ENCODE results near the gene BIN1. TPM values are rescaled to one million over a fixed set of nuclear protein-coding genes. Genes with fewer than 3 reads are reported as not detected.

The BIN1 gene
- total RNA-seq, 4 donors from 2014 or later: 95.7 to 146 (median 98.8) TPM

DNA sequence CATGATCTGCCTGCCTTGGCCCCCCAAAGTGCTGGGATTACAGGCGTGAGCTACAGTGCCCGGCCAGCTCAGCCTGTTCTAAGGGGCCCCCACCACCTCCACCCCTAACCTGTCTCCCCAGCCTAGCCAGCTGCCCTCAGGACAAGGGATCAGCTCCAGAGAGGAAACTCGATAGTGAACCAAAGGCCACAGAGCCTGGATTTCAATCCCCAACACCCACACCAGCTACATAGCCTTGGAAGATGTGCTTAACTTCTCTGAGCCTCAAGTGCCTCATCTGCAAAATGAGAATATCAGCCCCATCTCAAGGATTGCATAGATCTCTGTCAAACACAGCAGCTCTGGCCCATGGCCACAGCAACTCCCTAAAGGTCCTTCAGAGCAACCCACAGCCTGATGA is 32.0 kb downstream of the BIN1 start:
- H3K9me3 ChIP-seq: no peaks in the 10 kb centered on the region
- H3K27ac ChIP-seq: peak overlapping the region in 3 of 4 donors; percentile 38 to 97 (median 92)
- H3K4me3 ChIP-seq: no peak overlapping the region
- DNase-seq (ENCODE audit: low spot score in 2 of 2): no peak
- TF ChIP-seq, protein P1, sequence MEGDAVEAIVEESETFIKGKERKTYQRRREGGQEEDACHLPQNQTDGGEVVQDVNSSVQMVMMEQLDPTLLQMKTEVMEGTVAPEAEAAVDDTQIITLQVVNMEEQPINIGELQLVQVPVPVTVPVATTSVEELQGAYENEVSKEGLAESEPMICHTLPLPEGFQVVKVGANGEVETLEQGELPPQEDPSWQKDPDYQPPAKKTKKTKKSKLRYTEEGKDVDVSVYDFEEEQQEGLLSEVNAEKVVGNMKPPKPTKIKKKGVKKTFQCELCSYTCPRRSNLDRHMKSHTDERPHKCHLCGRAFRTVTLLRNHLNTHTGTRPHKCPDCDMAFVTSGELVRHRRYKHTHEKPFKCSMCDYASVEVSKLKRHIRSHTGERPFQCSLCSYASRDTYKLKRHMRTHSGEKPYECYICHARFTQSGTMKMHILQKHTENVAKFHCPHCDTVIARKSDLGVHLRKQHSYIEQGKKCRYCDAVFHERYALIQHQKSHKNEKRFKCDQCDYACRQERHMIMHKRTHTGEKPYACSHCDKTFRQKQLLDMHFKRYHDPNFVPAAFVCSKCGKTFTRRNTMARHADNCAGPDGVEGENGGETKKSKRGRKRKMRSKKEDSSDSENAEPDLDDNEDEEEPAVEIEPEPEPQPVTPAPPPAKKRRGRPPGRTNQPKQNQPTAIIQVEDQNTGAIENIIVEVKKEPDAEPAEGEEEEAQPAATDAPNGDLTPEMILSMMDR (IDR thresholded peaks at IDR 0.05): no peak
- no peak for TF ChIP-seq EP300 (IDR thresholded peaks at IDR 0.05)
- no peak for TF ChIP-seq POLR2A (IDR thresholded peaks at IDR 0.05)
- 78 to 81% methylated on average over 3 of the region's 3 CpGs for WGBS, 2 donors
- peaks cover 0 to 27% (median 0%) of the 10 kb centered on the region in 3 donors for H3K36me3 ChIP-seq
- peaks cover 0 to 86% (median 58%) of the 10 kb centered on the region in 4 donors for H3K4me1 ChIP-seq
- no peaks in the 10 kb centered on the region for H3K27me3 ChIP-seq

DNA sequence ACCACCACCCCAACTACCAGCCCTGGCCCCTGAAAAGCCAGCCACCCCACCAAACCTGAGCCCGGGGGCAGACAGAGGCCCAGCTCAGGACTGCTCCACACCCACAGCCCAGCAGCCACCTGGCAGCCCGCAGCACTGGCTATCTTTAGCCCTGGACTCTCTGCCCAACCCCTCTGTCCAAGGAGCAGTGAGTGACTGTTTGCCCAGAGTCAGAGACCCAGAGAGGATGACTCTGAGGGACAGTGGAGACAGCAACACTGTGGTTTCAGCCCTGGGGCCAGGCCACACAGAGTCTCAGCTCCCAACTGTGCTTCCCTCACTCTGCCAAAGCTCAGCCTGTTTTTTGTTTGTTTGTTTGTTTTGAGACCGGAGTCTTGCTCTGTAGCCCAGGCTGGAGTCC is 32.6 kb downstream of the BIN1 start:
- Histone ChIP-seq H3K36me3 (peaks cover 0 to 33% (median 0%) of the 10 kb centered on the region in 3 donors), H3K27ac (peak overlapping the region; percentile 34 to 97 (median 65)), H3K9me3 (no peaks in the 10 kb centered on the region), H3K4me1 (peaks cover 0 to 80% (median 52%) of the 10 kb centered on the region in 4 donors), H3K4me3 (no peak overlapping the region), H3K27me3 (no peaks in the 10 kb centered on the region)
- 77% methylated on average over 3 of the region's 3 CpGs for WGBS, 2 donors
- TF ChIP-seq POLR2A (IDR thresholded peaks at IDR 0.05) (no peak), EP300 (IDR thresholded peaks at IDR 0.05) (no peak)
- TF ChIP-seq, protein P1 (IDR thresholded peaks at IDR 0.05): no peak
- no peak for DNase-seq (ENCODE audit: low spot score in 2 of 2)

DNA sequence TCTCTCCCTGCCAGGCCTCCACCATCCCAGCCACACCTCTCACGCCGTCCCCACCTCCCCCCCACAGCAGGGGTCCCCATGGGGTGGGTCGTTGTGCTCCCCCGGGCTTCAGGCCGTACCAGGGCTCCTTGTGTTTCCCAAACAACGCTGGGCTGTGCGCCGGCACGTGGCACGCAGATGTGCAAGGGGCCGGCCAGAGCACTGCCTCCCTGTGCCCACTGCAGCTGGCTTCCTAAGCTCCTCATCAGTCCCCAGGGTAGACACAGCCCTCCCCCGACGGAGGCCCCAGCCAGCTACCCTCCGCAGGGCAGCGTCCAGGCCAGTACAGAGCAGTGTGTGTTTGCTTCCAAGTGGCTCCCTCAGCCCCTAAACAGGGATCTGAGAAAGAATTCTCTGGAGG is 34.0 kb downstream of the BIN1 start:
- no peak for TF ChIP-seq POLR2A (IDR thresholded peaks at IDR 0.05)
- TF ChIP-seq EP300 (IDR thresholded peaks at IDR 0.05): peak in 1 of 2 donors; percentile 14
- Histone ChIP-seq H3K9me3 (no peaks in the 10 kb centered on the region), H3K27me3 (no peaks in the 10 kb centered on the region), H3K36me3 (peaks cover 0 to 42% (median 0%) of the 10 kb centered on the region in 3 donors), H3K4me1 (peaks cover 0 to 77% (median 39%) of the 10 kb centered on the region in 4 donors), H3K4me3 (no peak overlapping the region), H3K27ac (peak overlapping the region; percentile 46 to 97 (median 79))
- 23 to 27% methylated on average over 10 to 15 of the region's 15 CpGs for WGBS, 2 donors
- DNase-seq (ENCODE audit: low spot score in 2 of 2): no peak

DNA sequence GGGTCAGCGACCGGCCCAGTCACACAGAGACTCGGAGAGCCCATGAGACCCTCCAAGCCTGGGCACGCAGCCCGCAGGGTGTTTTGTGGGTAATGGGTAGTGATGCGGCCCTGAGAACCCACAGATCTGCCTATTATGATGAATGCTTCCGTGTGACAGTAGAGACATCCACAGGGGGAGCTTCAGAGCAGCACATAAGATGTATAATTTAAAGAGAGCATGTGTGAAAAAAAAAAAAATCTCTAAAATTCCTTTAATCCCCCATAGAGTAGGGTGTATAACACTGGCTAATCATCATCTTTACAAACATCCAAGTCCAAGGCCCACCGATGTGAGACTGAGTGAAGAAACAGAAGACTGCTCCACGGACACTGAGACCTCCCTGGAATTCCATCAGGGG is 34.6 kb downstream of the BIN1 start:
- no peak for DNase-seq (ENCODE audit: low spot score in 2 of 2)
- H3K4me1 ChIP-seq: peaks cover 0 to 77% (median 37%) of the 10 kb centered on the region in 4 donors
- peaks cover 0 to 47% (median 0%) of the 10 kb centered on the region in 3 donors for H3K36me3 ChIP-seq
- TF ChIP-seq, protein P1 (IDR thresholded peaks at IDR 0.05): no peak
- no peak for TF ChIP-seq POLR2A (IDR thresholded peaks at IDR 0.05)
- no peak for TF ChIP-seq EP300 (IDR thresholded peaks at IDR 0.05)
- no peaks in the 10 kb centered on the region for H3K9me3 ChIP-seq
- 66 to 80% methylated on average over 7 to 9 of the region's 9 CpGs for WGBS, 2 donors
- peak overlapping the region; percentile 46 to 97 (median 79) for H3K27ac ChIP-seq
- H3K4me3 ChIP-seq: no peak overlapping the region
- no peaks in the 10 kb centered on the region for H3K27me3 ChIP-seq

DNA sequence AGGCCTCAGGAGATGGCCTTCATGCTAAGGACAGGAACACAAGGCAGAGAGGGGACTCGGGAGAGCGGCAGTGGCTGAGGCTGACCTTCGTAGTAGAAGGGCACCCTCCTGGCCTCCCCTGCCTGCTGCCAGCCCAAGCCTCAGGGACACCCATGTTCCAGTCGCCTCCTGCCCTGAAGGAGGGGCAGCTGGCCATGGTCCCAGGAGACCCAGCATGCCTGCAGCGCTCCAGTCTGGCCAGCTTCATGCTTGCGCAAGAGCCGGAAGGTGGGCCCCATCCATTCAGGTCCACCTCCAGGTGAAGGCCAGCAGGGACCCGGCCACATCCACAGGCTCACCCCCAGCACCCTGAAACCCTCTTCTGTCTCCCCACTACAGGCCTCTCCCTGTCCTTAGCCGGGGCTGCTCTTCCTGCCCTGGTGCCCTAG is 35.0 kb downstream of the BIN1 start:
- H3K27me3 ChIP-seq: no peaks in the 10 kb centered on the region
- TF ChIP-seq, protein P1 (IDR thresholded peaks at IDR 0.05): no peak
- TF ChIP-seq POLR2A (IDR thresholded peaks at IDR 0.05) (no peak), EP300 (IDR thresholded peaks at IDR 0.05) (no peak)
- H3K36me3 ChIP-seq: peaks cover 0 to 48% (median 0%) of the 10 kb centered on the region in 3 donors
- peak overlapping the region in 3 of 4 donors; percentile 66 to 97 (median 92) for H3K27ac ChIP-seq
- H3K9me3 ChIP-seq: no peaks in the 10 kb centered on the region
- peaks cover 0 to 77% (median 34%) of the 10 kb centered on the region in 4 donors for H3K4me1 ChIP-seq
- DNase-seq (ENCODE audit: low spot score in 2 of 2): no peak
- no peak overlapping the region for H3K4me3 ChIP-seq
- WGBS, 2 donors: 81 to 82% methylated on average over 6 to 8 of the region's 9 CpGs
